ENCODE measurements around the gene EPAS1.

DNA sequence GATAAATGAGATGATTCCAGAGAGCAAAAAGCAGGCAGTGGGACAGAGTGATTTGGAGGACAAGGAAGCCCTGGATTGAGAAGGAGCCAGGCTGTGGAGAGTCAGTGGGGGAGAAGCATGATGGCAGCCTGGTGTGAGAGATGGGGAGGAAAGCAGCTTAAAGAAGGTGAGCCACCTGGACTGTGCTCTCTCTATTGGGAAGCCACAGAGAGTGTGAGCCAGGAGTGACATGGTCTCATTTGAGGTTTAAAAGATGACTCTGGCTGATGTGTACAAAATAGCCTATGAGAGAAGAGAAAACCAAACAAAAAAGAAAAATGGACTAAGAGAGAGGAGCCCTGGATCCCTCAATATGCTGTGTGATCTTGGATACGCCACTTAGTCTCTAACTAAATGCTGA lies 12.9 kb upstream of the EPAS1 start:
- no peak for TF ChIP-seq POLR2A (IDR thresholded peaks at IDR 0.05)
- TF ChIP-seq, protein P1, sequence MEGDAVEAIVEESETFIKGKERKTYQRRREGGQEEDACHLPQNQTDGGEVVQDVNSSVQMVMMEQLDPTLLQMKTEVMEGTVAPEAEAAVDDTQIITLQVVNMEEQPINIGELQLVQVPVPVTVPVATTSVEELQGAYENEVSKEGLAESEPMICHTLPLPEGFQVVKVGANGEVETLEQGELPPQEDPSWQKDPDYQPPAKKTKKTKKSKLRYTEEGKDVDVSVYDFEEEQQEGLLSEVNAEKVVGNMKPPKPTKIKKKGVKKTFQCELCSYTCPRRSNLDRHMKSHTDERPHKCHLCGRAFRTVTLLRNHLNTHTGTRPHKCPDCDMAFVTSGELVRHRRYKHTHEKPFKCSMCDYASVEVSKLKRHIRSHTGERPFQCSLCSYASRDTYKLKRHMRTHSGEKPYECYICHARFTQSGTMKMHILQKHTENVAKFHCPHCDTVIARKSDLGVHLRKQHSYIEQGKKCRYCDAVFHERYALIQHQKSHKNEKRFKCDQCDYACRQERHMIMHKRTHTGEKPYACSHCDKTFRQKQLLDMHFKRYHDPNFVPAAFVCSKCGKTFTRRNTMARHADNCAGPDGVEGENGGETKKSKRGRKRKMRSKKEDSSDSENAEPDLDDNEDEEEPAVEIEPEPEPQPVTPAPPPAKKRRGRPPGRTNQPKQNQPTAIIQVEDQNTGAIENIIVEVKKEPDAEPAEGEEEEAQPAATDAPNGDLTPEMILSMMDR (IDR thresholded peaks at IDR 0.05), result no peak
